ENCODE measurements around the gene C19orf67. TPM values are rescaled to one million over a fixed set of nuclear protein-coding genes. Genes with fewer than 3 reads are reported as not detected.

The C19orf67 gene
- total and polyA plus RNA-seq, 2 of the 4 experiments (the other 2 are of a cell fraction) = not detected

DNA sequence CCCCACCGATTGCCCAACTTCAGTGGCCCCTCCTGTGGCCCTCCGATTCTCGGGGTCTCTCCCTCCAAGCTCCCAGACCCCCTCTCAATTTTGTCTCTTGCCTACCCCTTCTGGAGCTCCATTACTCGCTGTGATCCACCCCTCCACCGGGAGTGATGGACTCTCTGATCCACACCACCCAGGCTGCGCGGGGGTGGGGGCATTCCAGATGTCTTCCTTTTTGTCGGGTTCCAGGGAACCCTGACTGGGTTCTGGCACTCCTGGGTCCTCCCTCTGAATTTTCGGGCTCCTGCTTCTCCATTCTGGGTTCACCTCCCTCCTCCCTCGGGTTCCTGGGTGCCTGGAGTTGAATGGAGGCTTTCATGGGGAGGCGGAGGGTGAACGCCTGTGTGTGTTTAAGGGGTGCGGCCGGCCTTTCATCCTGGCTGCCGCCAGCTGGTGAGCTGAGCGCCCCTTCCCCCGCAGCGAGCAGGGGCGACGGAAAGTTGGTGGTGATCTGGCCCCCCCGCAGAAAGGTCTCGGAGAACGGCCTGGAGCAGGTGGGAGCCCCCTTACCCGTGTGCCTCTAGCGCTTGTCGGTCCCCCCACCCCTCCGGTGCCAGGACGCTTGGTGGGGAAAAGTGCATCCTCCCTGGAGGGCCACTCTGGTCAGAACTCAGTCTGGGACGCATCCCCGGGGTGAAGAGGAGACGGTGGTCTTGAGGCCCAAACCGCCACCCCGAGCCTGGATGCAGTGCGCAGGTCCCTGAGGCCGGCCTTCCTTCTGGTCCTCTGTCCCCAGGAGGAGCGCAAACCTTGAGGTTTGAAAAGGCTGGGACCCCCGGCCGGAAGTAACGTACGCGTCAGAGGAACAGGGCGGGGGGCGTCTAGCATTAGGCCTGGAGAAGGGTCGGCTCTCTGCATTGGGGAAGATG, 11.4 kb downstream of the C19orf67 start:
- peak overlapping the region; percentile 61 for H3K4me3 ChIP-seq (ENCODE audit: insufficient read depth, low read depth, low read length)
- POLR2A ChIA-PET (ENCODE audit: unreplicated experiment) = no interaction called here
- peak overlapping the region; percentile 13; the same call in 1 of the 2 replicates for H3K27ac ChIP-seq (ENCODE audit: insufficient read depth, low read length)
- H3K18ac ChIP-seq (ENCODE audit: low read depth, low read length) = no peak overlapping the region
- H3K23ac ChIP-seq (ENCODE audit: low read depth, low read length) = peak overlapping the region; percentile 59
- no peak overlapping the region; the same call in 1 of the 2 replicates for H4K91ac ChIP-seq (ENCODE audit: insufficient read depth, low read depth, low read length)
- H3K9me3 ChIP-seq (ENCODE audit: control insufficient read depth, insufficient read depth, low read length) = no peaks in the 10 kb centered on the region
- no peaks in the 10 kb centered on the region for H3K36me3 ChIP-seq (ENCODE audit: control insufficient read depth, insufficient read depth, low read length)
- peak; percentile 16 for ATAC-seq (ENCODE audit: low read depth)
- CTCF ChIA-PET = interaction anchor here (0.6 kb wide), 1 partner anchor 274 kb away, joined by 3 read pairs; no protein-coding TSS in a partner anchor
- TF ChIP-seq, protein P1, sequence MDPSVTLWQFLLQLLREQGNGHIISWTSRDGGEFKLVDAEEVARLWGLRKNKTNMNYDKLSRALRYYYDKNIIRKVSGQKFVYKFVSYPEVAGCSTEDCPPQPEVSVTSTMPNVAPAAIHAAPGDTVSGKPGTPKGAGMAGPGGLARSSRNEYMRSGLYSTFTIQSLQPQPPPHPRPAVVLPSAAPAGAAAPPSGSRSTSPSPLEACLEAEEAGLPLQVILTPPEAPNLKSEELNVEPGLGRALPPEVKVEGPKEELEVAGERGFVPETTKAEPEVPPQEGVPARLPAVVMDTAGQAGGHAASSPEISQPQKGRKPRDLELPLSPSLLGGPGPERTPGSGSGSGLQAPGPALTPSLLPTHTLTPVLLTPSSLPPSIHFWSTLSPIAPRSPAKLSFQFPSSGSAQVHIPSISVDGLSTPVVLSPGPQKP (IDR thresholded peaks at IDR 0.05; ENCODE audit: borderline replicate concordance, low read depth, low read length) = no peak
- TF ChIP-seq RAD21 (IDR thresholded peaks at IDR 0.05; ENCODE audit: low read length) = no peak
- TF ChIP-seq MAFK (IDR thresholded peaks at IDR 0.05; ENCODE audit: low read depth, low read length) = no peak
- TF ChIP-seq, protein P2, sequence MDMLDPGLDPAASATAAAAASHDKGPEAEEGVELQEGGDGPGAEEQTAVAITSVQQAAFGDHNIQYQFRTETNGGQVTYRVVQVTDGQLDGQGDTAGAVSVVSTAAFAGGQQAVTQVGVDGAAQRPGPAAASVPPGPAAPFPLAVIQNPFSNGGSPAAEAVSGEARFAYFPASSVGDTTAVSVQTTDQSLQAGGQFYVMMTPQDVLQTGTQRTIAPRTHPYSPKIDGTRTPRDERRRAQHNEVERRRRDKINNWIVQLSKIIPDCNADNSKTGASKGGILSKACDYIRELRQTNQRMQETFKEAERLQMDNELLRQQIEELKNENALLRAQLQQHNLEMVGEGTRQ (IDR thresholded peaks at IDR 0.05; ENCODE audit: low read depth, low read length) = no peak
- TF ChIP-seq BHLHE40 (IDR thresholded peaks at IDR 0.05; ENCODE audit: low read depth, low read length) = no peak
- H4K8ac ChIP-seq (ENCODE audit: low read depth in 2 of 2, low read length in 2 of 2) = peak overlapping the region; percentile 36 to 78; a peak in 3 of 4 replicates
- H3K4me1 ChIP-seq (ENCODE audit: control insufficient read depth, insufficient read depth, low read length) = peaks cover 10% of the 10 kb centered on the region
- no peaks in the 10 kb centered on the region; the same call in 1 of the 2 replicates for H3K27me3 ChIP-seq (ENCODE audit: control insufficient read depth, insufficient read depth, low read length)
- H4K20me1 ChIP-seq (ENCODE audit: insufficient read depth, low read length) = no peaks in the 10 kb centered on the region
- no peak overlapping the region for H2BK20ac ChIP-seq (ENCODE audit: low read depth, low read length)
- H2AK9ac ChIP-seq (replicated peaks; ENCODE audit: low read depth, low read length, poor library complexity) = peak overlapping the region; percentile 85
- H2BK120ac ChIP-seq (ENCODE audit: low read depth, low read length) = 0 out of 2 replicates have a peak overlapping the region, but pooled peaks have one; percentile 15
- no peaks in the 10 kb centered on the region for H3K9me1 ChIP-seq (ENCODE audit: insufficient read depth, low read length)
- H3K14ac ChIP-seq (replicated peaks; ENCODE audit: low read depth, low read length) = peak overlapping the region; percentile 76; the same call in 1 of the 2 replicates
- intact Hi-C loops (cut with micrococcal nuclease) (loop anchor here (2.0 kb wide), 1 partner anchor 477 kb away; no protein-coding TSS in a partner anchor), in situ Hi-C loops (cut with MboI; ENCODE audit: low sequenced_read_pairs) (loop anchor here (5.0 kb wide), 1 partner anchor 192 kb away; no protein-coding TSS in a partner anchor), dilution Hi-C loops (cut with HindIII; ENCODE audit: low sequenced_read_pairs, unreplicated experiment) (no loop called here)
- no TSS peak for BruUV-seq (replicated peaks)
- peak overlapping the region; percentile 88 for H3K4me2 ChIP-seq (ENCODE audit: low read depth, low read length)
- H2BK15ac ChIP-seq (ENCODE audit: low read depth, low read length) = no peak overlapping the region
- no peak overlapping the region; the same call in 1 of the 2 replicates for H4K5ac ChIP-seq (ENCODE audit: low read depth, low read length)
- peak overlapping the region; percentile 43 for H3K4ac ChIP-seq (ENCODE audit: low read depth, low read length)
- peak overlapping the region; percentile 1 for H2BK5ac ChIP-seq (ENCODE audit: low read depth, low read length, poor library complexity, severe bottlenecking)
- DNase-seq = peak; percentile 25
- H3K9ac ChIP-seq (ENCODE audit: low read depth, low read length) = peak overlapping the region; percentile 57
- H3K56ac ChIP-seq (ENCODE audit: extremely low read depth, insufficient read depth, low read length) = peak overlapping the region; percentile 41
- H2AK5ac ChIP-seq (ENCODE audit: low read depth, low read length) = no peak overlapping the region; the same call in 1 of the 2 replicates
- peaks cover 0 to 14% of the 10 kb centered on the region in 2 experiments; a peak in 1 of 4 replicates for H3K79me1 ChIP-seq (ENCODE audit: low read depth in 1 of 2, low read length in 2 of 2)
- H2AFZ ChIP-seq (replicated peaks; ENCODE audit: low read length, poor library complexity) = peak overlapping the region; percentile 96
- WGBS, 2 experiments (ENCODE audit: extremely low coverage in 2 of 2, insufficient read length in 1 of 2) = 13% methylated on average over 14 of the region's 44 CpGs; no CpG with 5 or more reads in 1 of the 2 experiments

All from IMR-90 (cell line).